Left ventricle myocardium inferior (tissue), 1 donor: ENCODE measurements around the gene CHID1. TPM values are rescaled to one million over a fixed set of nuclear protein-coding genes. Genes with fewer than 3 reads are reported as not detected.
A peak's percentile ranks its signal among the peaks of the same experiment; 100 is the strongest.

ENCODE experiments used
- DNase-seq: peaks from one replicate; pipeline ENCODE4 v3.0.0-alpha.2; 2020
- H3K27ac ChIP-seq: fragments of 200-600 bp; replicated peaks from 2 replicates; pipeline ENCODE4 v1.8.0; 2021
- H3K27me3 ChIP-seq: fragments of 200-600 bp; 2 replicates; pipeline ENCODE4 v1.8.0; 2021; ENCODE audit warnings: low read depth
- H3K36me3 ChIP-seq: fragments of 200-600 bp; 2 replicates; pipeline ENCODE4 v1.8.0; 2021
- H3K4me1 ChIP-seq: fragments of 200-600 bp; 2 replicates; pipeline ENCODE4 v1.8.0; 2021
- H3K4me3 ChIP-seq: fragments of 200-600 bp; 2 replicates; pipeline ENCODE4 v1.8.0; 2021; ENCODE audit warnings: mild to moderate bottlenecking, moderate library complexity
- H3K9me3 ChIP-seq: fragments of 200-600 bp; replicated peaks from 2 replicates; pipeline ENCODE4 v1.8.0; 2021
- intact Hi-C: fragments of 100-400 bp; cut with micrococcal nuclease; formaldehyde crosslinking; loops from one replicate; pipeline ENCODE4 v1.11.0; 2022
- total RNA-seq: library from RNA; stranded (reverse); fragmentation: NEBNext Ultra II Directional; extraction: Animal tissue kit (Norgen Biotek cat#: 25700); gene quantifications from one replicate; pipeline ENCODE4 v1.2.1, GENCODE V29; 2021
- TF ChIP-seq, protein P1 (sequence below): fragments of 200-600 bp; IDR thresholded peaks from 2 replicates; pipeline ENCODE4 v1.8.0; 2021; ENCODE audit warnings: antibody characterized with exemption, mild to moderate bottlenecking, borderline replicate concordance
- donor health status: DM: no; HTN: yes; CAD: no; lungs with severe emphysema.

Gene CHID1
- total RNA-seq, 1 donor from 2014 or later, result 54.2 TPM

GRCh38 chr11:833114-833791, 77.4 kb downstream of the CHID1 start:
- Histone ChIP-seq H3K4me3 (peak overlapping the region; percentile 93), H3K27me3 (no peaks in the 10 kb centered on the region), H3K9me3 (no peaks in the 10 kb centered on the region), H3K36me3 (peaks cover 25% of the 10 kb centered on the region), H3K4me1 (peaks cover 95% of the 10 kb centered on the region), H3K27ac (peak overlapping the region; percentile 98)
- peak; percentile 73 for DNase-seq
- TF ChIP-seq, protein P1, sequence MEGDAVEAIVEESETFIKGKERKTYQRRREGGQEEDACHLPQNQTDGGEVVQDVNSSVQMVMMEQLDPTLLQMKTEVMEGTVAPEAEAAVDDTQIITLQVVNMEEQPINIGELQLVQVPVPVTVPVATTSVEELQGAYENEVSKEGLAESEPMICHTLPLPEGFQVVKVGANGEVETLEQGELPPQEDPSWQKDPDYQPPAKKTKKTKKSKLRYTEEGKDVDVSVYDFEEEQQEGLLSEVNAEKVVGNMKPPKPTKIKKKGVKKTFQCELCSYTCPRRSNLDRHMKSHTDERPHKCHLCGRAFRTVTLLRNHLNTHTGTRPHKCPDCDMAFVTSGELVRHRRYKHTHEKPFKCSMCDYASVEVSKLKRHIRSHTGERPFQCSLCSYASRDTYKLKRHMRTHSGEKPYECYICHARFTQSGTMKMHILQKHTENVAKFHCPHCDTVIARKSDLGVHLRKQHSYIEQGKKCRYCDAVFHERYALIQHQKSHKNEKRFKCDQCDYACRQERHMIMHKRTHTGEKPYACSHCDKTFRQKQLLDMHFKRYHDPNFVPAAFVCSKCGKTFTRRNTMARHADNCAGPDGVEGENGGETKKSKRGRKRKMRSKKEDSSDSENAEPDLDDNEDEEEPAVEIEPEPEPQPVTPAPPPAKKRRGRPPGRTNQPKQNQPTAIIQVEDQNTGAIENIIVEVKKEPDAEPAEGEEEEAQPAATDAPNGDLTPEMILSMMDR, result no peak
- intact Hi-C loops, result no loop called here

GRCh38 chr11:832529-833113, 78.0 kb downstream of the CHID1 start, which contains the start of gene CD151:
TSS of gene CD151 (plus strand) at chr11:832952. CDS start at chr11:836070, 3,118 bp downstream.
- H3K9me3 ChIP-seq, result no peaks in the 10 kb centered on the region
- H3K36me3 ChIP-seq, result peaks cover 19% of the 10 kb centered on the region
- peak within 1 kb of the TSS; percentile 98 for H3K27ac ChIP-seq
- H3K4me1 ChIP-seq, result peaks cover 95% of the 10 kb centered on the region
- peak within 1 kb of the TSS; percentile 93 for H3K4me3 ChIP-seq
- peak; percentile 54 for DNase-seq
- TF ChIP-seq, protein P1, result no peak
- no peaks in the 10 kb centered on the region for H3K27me3 ChIP-seq
- intact Hi-C loops, result no loop called here

- H3K36me3 ChIP-seq, result peaks cover 14% of the 10 kb centered on the region
- H3K27ac ChIP-seq, result peak overlapping the region; percentile 98
- H3K4me3 ChIP-seq, result peak overlapping the region; percentile 93
- H3K27me3 ChIP-seq, result no peaks in the 10 kb centered on the region
- no peak for DNase-seq
- peaks cover 95% of the 10 kb centered on the region for H3K4me1 ChIP-seq
- TF ChIP-seq, protein P1, result no peak
- H3K9me3 ChIP-seq, result no peaks in the 10 kb centered on the region
- intact Hi-C loops, result no loop called here
These were observed 78.6 kb downstream of the CHID1 start for GRCh38 chr11:831961-832528.

DNA sequence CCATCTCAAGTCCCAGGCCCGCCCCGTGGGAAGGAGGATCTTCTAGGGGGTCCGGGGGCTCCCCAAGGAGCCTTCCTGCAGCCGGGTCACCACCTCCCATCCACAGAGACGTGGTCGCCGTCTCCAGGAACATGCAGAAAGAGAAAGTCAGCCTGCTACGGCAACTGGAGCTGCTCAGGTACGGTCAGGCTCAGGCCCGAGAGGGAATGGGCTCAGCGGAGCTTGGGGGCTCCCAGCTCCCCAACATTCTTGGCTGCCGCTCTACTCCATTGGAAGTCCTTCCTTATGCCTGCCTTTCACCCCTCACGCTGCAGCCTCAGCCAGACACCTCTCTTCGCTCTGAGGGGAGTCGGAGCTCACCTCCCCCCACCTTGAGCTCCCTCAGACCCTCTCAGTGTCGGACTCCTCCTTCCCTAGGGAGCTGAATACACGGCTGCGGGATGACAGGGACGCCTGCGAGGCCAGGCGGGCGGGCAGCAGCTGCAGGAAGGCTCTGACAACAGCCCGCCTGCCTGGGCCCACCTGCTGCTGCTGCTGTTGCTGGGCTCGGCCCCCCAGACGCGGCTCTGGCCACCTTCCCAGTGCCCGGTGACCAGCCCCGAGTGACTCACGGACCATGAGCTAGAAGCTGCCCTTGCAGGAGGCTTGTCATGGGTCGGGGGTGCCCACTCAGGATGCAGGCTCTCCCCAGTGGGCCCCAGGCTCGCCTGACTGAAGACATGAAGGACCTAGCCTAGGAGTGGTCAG, 79.3 kb downstream of the CHID1 start:
- no peak for DNase-seq
- Histone ChIP-seq H3K4me3 (peak overlapping the region; percentile 73), H3K27me3 (no peaks in the 10 kb centered on the region), H3K9me3 (no peaks in the 10 kb centered on the region), H3K4me1 (peaks cover 95% of the 10 kb centered on the region), H3K36me3 (peaks cover 6% of the 10 kb centered on the region), H3K27ac (no peak overlapping the region)
- TF ChIP-seq, protein P1, result no peak
- intact Hi-C loops, result no loop called here
